Measurements from ENCODE around the gene HGFAC.

DNA sequence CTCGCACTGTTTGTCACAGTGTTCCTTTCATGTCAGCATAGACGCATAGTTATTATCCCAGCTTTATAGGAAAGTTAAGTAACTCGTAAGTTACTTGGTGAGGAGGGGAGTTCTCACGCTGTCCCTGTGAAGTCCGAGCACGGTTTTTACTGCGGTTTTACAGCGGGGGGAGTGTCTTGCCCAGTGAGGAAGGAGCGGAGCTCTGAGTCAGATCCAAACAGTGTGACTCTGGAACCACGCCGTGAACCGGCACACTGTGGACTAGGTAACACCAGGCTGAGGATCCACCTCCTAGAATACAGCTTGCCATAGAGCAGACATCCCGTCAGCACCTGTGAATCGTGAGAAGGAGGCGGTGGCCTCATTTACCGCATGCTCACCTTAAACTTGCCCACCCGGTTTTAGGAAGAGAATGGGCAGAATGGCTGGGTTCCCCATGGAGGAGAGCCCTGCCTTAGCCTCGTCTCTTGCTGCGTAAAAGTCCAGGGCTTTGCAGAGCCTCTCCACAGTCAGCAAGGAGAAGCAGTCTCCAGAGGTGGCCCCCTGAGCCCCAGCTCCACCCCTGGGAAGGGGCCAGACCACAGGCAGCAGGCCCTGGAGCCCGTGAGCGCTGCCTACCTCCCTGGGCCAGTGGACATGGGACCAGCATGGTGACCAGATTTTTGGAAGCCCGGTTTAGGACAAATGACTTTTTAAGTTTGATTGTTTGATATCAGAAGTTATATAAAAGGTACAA, 40.2 kb upstream of the HGFAC start:
- TF ChIP-seq EZH2 (IDR thresholded peaks at IDR 0.05; ENCODE audit: insufficient read depth, poor library complexity, severe bottlenecking) (no peak), EZH2phosphoT487 (IDR thresholded peaks at IDR 0.05; ENCODE audit: insufficient read depth, low read depth) (no peak)

All from GM23248 (cell line).